Mesendoderm (in vitro differentiated cells): Measurements from ENCODE around the gene HYKK.

Source experiments
- DNase-seq: peaks from one replicate; pipeline ENCODE4 v3.0.0; 2013
- H2AK5ac ChIP-seq: 2 replicates; pipeline ENCODE4 v1.6.1; 2013; ENCODE audit warnings: low read length, inconsistent platforms
- H2BK120ac ChIP-seq: 2 replicates; pipeline ENCODE4 v1.6.1; 2013; ENCODE audit warnings: low read depth, mild to moderate bottlenecking, low read length, moderate library complexity, mixed read lengths
- H2BK15ac ChIP-seq: replicated peaks from 2 replicates; pipeline ENCODE4 v1.6.1; 2013; ENCODE audit warnings: low read depth, mild to moderate bottlenecking, moderate library complexity
- H2BK5ac ChIP-seq: 2 replicates; pipeline ENCODE4 v1.6.1; 2013; ENCODE audit warnings: low read length, inconsistent platforms
- H3K18ac ChIP-seq: 2 replicates; pipeline ENCODE4 v1.6.1; 2013; ENCODE audit warnings: mild to moderate bottlenecking, low read length, mixed read lengths
- H3K23ac ChIP-seq: one replicate; pipeline ENCODE4 v1.6.1; 2013; ENCODE audit warnings: low read length
- H3K27ac ChIP-seq: 2 replicates; pipeline ENCODE4 v1.5.1; 2013; ENCODE audit warnings: low read depth, mild to moderate bottlenecking, inconsistent platforms, low read length, moderate library complexity
- H3K27me3 ChIP-seq: 2 replicates; pipeline ENCODE4 v1.6.1; 2013; ENCODE audit warnings: low read length, control low read depth, mild to moderate bottlenecking, inconsistent platforms; ENCODE audit not compliant: insufficient read depth, poor library complexity
- H3K36me3 ChIP-seq: 2 replicates; pipeline ENCODE4 v1.6.1; 2013; ENCODE audit warnings: low read length, inconsistent platforms; ENCODE audit not compliant: control insufficient read depth, insufficient read depth
- H3K4ac ChIP-seq: one replicate; pipeline ENCODE4 v1.6.1; 2013; ENCODE audit warnings: low read depth, mild to moderate bottlenecking, low read length, moderate library complexity
- H3K4me1 ChIP-seq: 2 replicates; pipeline ENCODE4 v1.6.1; 2013; ENCODE audit warnings: low read depth, low read length, inconsistent platforms; ENCODE audit not compliant: control insufficient read depth
- H3K4me2 ChIP-seq: 2 replicates; pipeline ENCODE4 v1.6.1; 2013; ENCODE audit warnings: low read length
- H3K4me3 ChIP-seq: 2 replicates; pipeline ENCODE4 v1.5.1; 2013; ENCODE audit warnings: mild to moderate bottlenecking, low read length
- H3K56ac ChIP-seq: one replicate; pipeline ENCODE4 v1.6.1; 2013; ENCODE audit warnings: low read length
- H3K79me1 ChIP-seq: 2 replicates; pipeline ENCODE4 v1.6.1; 2013; ENCODE audit warnings: low read length, inconsistent platforms
- H3K79me2 ChIP-seq: 2 replicates; pipeline ENCODE4 v1.6.1; 2013; ENCODE audit warnings: mild to moderate bottlenecking, low read length; ENCODE audit not compliant: control insufficient read depth, insufficient read depth
- H3K9ac ChIP-seq: 2 replicates; pipeline ENCODE4 v1.6.1; 2013; ENCODE audit warnings: low read length, inconsistent platforms
- H4K5ac ChIP-seq: one replicate; pipeline ENCODE4 v1.6.1; 2013; ENCODE audit warnings: low read length
- H4K8ac ChIP-seq: one replicate; pipeline ENCODE4 v1.6.1; 2013; ENCODE audit warnings: low read depth, mild to moderate bottlenecking, control low read depth, low read length, moderate library complexity
- WGBS: extraction: QIAGEN DNeasy Blood & Tissue Kit; methylation state at CpG from one replicate; pipeline ENCODE4 v1.1.7; 2013; ENCODE audit warnings: low lambda C conversion rate, missing lambda C conversion rate; ENCODE audit not compliant: insufficient coverage; ENCODE audit errors: extremely low coverage; 5-methylcytosine and 5-hydroxymethylcytosine counted together

Gene HYKK

DNA sequence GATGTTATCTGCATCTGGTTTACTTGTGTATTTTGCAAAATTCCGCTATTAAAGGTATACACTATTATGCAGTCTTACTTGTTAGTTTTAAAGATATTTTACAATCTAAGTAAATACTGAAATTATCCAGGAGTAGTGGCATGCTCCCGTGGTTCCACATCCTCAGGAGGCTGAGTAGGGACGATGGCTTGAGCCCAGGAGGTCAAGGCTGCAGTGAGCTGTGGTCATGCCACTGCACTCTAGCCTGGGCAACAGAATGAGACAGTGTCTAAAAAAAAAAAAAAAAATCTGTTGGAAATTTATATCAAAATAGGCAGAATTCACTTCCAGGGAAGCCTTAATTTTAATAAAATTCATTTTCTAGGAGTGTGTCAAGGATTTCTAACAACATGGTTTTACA is 27.7 kb upstream of the HYKK start:
- no peak overlapping the region for H2BK5ac ChIP-seq
- H3K9ac ChIP-seq: no peak overlapping the region
- no peak overlapping the region for H3K23ac ChIP-seq
- peaks cover 2% of the 10 kb centered on the region for H3K36me3 ChIP-seq
- H2BK15ac ChIP-seq: no peak overlapping the region
- no peak overlapping the region for H2AK5ac ChIP-seq
- no peak overlapping the region for H3K4me3 ChIP-seq
- no peak overlapping the region for H3K27ac ChIP-seq
- H3K79me1 ChIP-seq: no peaks in the 10 kb centered on the region
- no peaks in the 10 kb centered on the region for H3K27me3 ChIP-seq
- H3K18ac ChIP-seq: no peak overlapping the region
- no peak overlapping the region for H3K4ac ChIP-seq
- WGBS: no CpG with 5 or more reads among the region's 3 CpGs
- no peaks in the 10 kb centered on the region for H3K4me1 ChIP-seq
- H2BK120ac ChIP-seq: no peak overlapping the region
- no peak overlapping the region for H4K5ac ChIP-seq
- H3K79me2 ChIP-seq: no peaks in the 10 kb centered on the region
- no peak overlapping the region for H4K8ac ChIP-seq
- H3K4me2 ChIP-seq: no peak overlapping the region
- H3K56ac ChIP-seq: no peak overlapping the region
- DNase-seq: no peak

DNA sequence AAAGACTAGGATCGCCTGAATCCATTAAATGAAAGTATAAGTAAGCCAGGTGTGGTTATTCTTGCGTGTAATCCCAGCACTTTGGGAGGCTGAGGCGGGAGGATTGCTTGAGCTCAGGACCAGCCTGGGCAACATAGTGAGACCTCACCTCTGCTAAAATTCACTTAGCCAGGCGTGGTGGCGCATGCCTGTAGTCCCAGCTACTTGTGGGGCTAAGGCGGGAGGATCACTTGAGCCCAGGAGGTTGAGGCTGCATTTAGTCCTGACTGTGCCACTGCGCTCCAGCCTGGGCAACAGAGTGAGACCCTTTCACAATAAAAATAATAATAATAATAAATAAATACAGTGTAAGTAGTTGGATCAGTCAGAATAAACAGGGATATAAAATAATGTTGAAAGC is 25.5 kb upstream of the HYKK start:
- Histone ChIP-seq H3K23ac (no peak overlapping the region), H2AK5ac (no peak overlapping the region), H2BK5ac (no peak overlapping the region), H3K79me2 (no peaks in the 10 kb centered on the region), H3K27ac (no peak overlapping the region), H3K4me1 (no peaks in the 10 kb centered on the region), H3K9ac (no peak overlapping the region), H3K18ac (no peak overlapping the region), H4K8ac (no peak overlapping the region), H4K5ac (no peak overlapping the region), H3K4ac (no peak overlapping the region), H3K27me3 (no peaks in the 10 kb centered on the region), H3K36me3 (peaks cover 3% of the 10 kb centered on the region), H2BK15ac (no peak overlapping the region), H3K79me1 (no peaks in the 10 kb centered on the region), H2BK120ac (no peak overlapping the region), H3K4me2 (no peak overlapping the region), H3K4me3 (no peak overlapping the region), H3K56ac (no peak overlapping the region)
- no CpG with 5 or more reads among the region's 7 CpGs for WGBS
- no peak for DNase-seq

DNA sequence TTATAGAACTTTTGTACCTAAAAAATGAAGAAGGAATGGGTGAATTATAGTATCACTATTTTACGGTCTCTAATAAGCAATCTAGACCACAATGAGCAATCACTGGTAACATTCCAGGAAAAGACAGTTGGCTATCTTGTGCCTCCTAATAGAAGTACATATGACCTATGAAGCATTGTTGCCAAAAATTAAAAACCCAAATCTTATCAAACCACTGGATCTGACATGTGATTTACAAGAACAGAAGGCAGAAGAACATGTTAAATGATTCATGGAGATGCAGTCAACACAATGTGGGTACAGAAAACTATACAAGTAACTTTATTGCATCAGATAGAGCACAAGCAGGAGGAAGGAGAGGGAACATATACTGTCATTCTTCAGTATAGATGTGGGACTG is 14.5 kb upstream of the HYKK start:
- Histone ChIP-seq H3K4me1 (no peaks in the 10 kb centered on the region), H3K27ac (no peak overlapping the region), H3K4me2 (no peak overlapping the region), H2BK5ac (no peak overlapping the region), H3K23ac (no peak overlapping the region), H4K8ac (no peak overlapping the region), H2BK120ac (no peak overlapping the region), H3K79me1 (no peaks in the 10 kb centered on the region), H4K5ac (no peak overlapping the region), H3K4me3 (no peak overlapping the region), H3K79me2 (no peaks in the 10 kb centered on the region), H3K27me3 (no peaks in the 10 kb centered on the region), H3K4ac (no peak overlapping the region), H3K9ac (no peak overlapping the region), H3K36me3 (peaks cover 1% of the 10 kb centered on the region), H3K56ac (no peak overlapping the region), H2BK15ac (no peak overlapping the region), H3K18ac (no peak overlapping the region), H2AK5ac (no peak overlapping the region)
- DNase-seq: no peak
- WGBS: no CpG with 5 or more reads among the region's 1 CpG

DNA sequence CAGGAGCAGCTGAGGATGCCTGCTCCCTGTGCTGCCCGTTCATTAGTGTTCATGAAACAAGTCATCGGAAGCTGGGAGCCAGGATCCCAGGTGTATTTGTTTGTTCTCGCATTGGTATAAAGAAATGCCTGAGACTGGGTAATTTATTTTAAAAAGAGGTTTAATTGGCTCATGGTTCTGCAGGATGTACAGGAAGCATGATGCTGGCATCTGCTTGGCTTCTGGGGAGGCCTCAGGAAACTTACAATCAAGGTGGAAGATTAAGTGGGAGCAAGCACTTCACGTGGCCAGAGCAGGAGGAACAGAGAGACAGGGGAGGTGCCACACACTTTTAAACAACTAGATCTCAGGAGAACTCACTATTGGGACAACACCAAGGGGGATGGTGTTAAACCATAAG is 5.5 kb upstream of the HYKK start:
- peaks cover 2% of the 10 kb centered on the region for H3K36me3 ChIP-seq
- no peak overlapping the region for H3K27ac ChIP-seq
- H2AK5ac ChIP-seq: no peak overlapping the region
- H3K27me3 ChIP-seq: no peaks in the 10 kb centered on the region
- no peak overlapping the region for H4K8ac ChIP-seq
- no peaks in the 10 kb centered on the region for H3K4me1 ChIP-seq
- H3K9ac ChIP-seq: no peak overlapping the region
- H3K4me2 ChIP-seq: no peak overlapping the region
- H3K79me2 ChIP-seq: no peaks in the 10 kb centered on the region
- H2BK5ac ChIP-seq: no peak overlapping the region
- H3K4me3 ChIP-seq: no peak overlapping the region
- H2BK120ac ChIP-seq: no peak overlapping the region
- no peaks in the 10 kb centered on the region for H3K79me1 ChIP-seq
- no peak for DNase-seq
- no peak overlapping the region for H3K23ac ChIP-seq
- no peak overlapping the region for H2BK15ac ChIP-seq
- H3K56ac ChIP-seq: no peak overlapping the region
- no peak overlapping the region for H3K4ac ChIP-seq
- H3K18ac ChIP-seq: no peak overlapping the region
- no CpG with 5 or more reads among the region's 4 CpGs for WGBS
- no peak overlapping the region for H4K5ac ChIP-seq

GRCh38 chr15:78502641-78503040 is 4.7 kb upstream of the HYKK start:
- Histone ChIP-seq H3K27me3 (no peaks in the 10 kb centered on the region), H3K23ac (no peak overlapping the region), H3K18ac (no peak overlapping the region), H3K79me1 (no peaks in the 10 kb centered on the region), H3K4me1 (no peaks in the 10 kb centered on the region), H3K4ac (no peak overlapping the region), H4K5ac (no peak overlapping the region), H3K56ac (no peak overlapping the region), H4K8ac (no peak overlapping the region), H2BK5ac (no peak overlapping the region), H3K27ac (no peak overlapping the region), H3K9ac (no peak overlapping the region), H2BK15ac (no peak overlapping the region), H3K36me3 (peaks cover 2% of the 10 kb centered on the region), H3K4me3 (no peak overlapping the region), H3K4me2 (no peak overlapping the region), H3K79me2 (no peaks in the 10 kb centered on the region), H2AK5ac (no peak overlapping the region), H2BK120ac (no peak overlapping the region)
- DNase-seq: no peak
- no CpG with 5 or more reads among the region's 2 CpGs for WGBS

GRCh38 chr15:78507831-78508160 is 419 bp downstream of the HYKK start:
- H2BK5ac ChIP-seq: no peak overlapping the region

More at GRCh38 chr15:78507831-78508160, 419 bp downstream of the HYKK start:
- Histone ChIP-seq H3K36me3 (no peaks in the 10 kb centered on the region), H4K5ac (no peak overlapping the region), H3K79me2 (no peaks in the 10 kb centered on the region), H3K27me3 (peaks cover 4% of the 10 kb centered on the region), H2BK120ac (no peak overlapping the region), H3K4me2 (peak overlapping the region; percentile 87), H3K23ac (no peak overlapping the region), H3K9ac (peak overlapping the region; percentile 65), H2BK15ac (no peak overlapping the region), H3K18ac (no peak overlapping the region), H3K56ac (peak overlapping the region; percentile 66), H3K4ac (no peak overlapping the region), H3K79me1 (no peaks in the 10 kb centered on the region), H3K4me3 (peak overlapping the region; percentile 47), H4K8ac (no peak overlapping the region), H3K27ac (no peak overlapping the region), H3K4me1 (no peaks in the 10 kb centered on the region), H2AK5ac (no peak overlapping the region)
- DNase-seq: no peak
- no CpG with 5 or more reads among the region's 13 CpGs for WGBS
